ENCODE data around the gene KIF5B. TPM values are rescaled to one million over a fixed set of nuclear protein-coding genes. Genes with fewer than 3 reads are reported as not detected.
A peak's percentile ranks its signal among the peaks of the same experiment; 100 is the strongest.

Gene KIF5B
- total and polyA plus RNA-seq, 9 of the 15 experiments (the other 6 are each of a cell fraction or from before 2014, with no cell fraction given), result 24.4 to 94.4 (median 68.9) TPM

DNA sequence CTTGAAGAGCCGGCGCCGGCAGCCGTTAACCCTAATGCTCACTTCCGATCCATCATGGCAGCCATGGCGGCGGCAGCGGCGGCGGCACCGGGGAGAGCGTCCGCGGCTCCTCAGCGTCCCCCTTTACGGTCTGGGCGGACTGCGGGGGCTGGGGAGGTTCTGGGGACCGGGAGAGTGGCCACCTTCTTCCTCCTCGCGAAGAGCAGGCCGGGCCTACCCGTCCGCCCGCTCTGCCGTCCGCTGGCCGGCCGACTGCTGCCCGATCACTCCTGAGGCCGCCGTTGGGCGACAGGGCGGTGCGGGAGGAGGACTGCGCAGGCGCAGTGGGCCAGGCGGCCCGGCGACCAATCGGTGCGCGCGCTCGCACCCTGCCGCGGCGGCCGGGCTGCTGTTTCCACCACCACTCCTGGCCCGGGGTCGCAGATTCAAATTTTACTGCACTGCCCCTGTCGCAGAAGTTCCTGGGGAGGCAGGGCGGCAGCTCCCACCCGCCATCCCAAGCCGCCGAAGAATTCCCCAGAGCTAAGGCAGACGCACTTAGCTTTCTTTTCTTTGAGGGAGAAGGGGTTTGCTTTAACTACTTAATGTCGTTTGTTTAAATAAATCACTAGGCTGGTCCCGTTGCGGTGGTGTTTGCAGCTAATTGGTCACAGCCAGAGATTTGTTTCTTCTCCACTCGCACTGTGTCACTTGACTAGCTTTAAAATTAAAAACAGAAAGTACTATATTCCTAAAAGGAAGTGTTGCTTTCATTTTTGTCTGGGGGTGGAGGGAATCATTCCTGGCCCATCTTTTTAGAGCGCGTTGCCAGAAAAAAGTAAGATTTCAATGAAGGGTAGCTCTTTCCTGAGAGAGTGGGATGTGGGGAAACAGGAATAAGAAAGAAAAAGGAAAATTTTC lies at the start of gene KIF5B (continued):
- TF ChIP-seq EZH2 (IDR thresholded peaks at IDR 0.05; ENCODE audit: borderline replicate concordance, low read depth, low read length), result no peak
- no peak for TF ChIP-seq ZNF584 (CRISPR knock-in tag; IDR thresholded peaks at IDR 0.05; ENCODE audit: low read depth)
- TF ChIP-seq ZEB2 (IDR thresholded peaks at IDR 0.05), result no peak
- no peak for TF ChIP-seq ZNF398 (CRISPR knock-in tag; IDR thresholded peaks at IDR 0.05)
- TF ChIP-seq NCOA4 (IDR thresholded peaks at IDR 0.05; ENCODE audit: partially characterized antibody), result no peak
- peak; percentile 29; the same call in 1 of the 2 replicates for TF ChIP-seq MYC (IDR thresholded peaks at IDR 0.05; ENCODE audit: low read depth, low read length)
- no peak for TF ChIP-seq MYC (CRISPR knock-in tag; IDR thresholded peaks at IDR 0.05; ENCODE audit: borderline replicate concordance, low read depth)
- TF ChIP-seq FOSL1 (tag; conservative IDR thresholded peaks at IDR 0.05), result no peak
- TF ChIP-seq CBX2 (IDR thresholded peaks at IDR 0.05; ENCODE audit: insufficient read depth, low read length, poor library complexity, severe bottlenecking), result no peak
- peak; percentile 88 for TF ChIP-seq TAF9B (IDR thresholded peaks at IDR 0.05; ENCODE audit: partially characterized antibody)
- peak; percentile 17; the same call in 1 of the 2 replicates for TF ChIP-seq ZNF316 (IDR thresholded peaks at IDR 0.05)
- no peak for TF ChIP-seq EGR1 (conservative IDR thresholded peaks at IDR 0.05)
- TF ChIP-seq ZBTB7A (IDR thresholded peaks at IDR 0.05; ENCODE audit: borderline replicate concordance, control insufficient read depth, low read depth, low read length), result no peak; the same call in 1 of the 2 replicates
- TF ChIP-seq MEIS2 (IDR thresholded peaks at IDR 0.05; ENCODE audit: partially characterized antibody), result peak; percentile 77
- no peak for TF ChIP-seq SETDB1 (IDR thresholded peaks at IDR 0.05; ENCODE audit: low read length)
- TF ChIP-seq MXI1 (IDR thresholded peaks at IDR 0.05; ENCODE audit: low read depth, low read length), result no peak
- TF ChIP-seq SMAD4 (CRISPR knock-in tag; conservative IDR thresholded peaks at IDR 0.05), result peak; percentile 69; the same call in 1 of the 2 replicates
- TF ChIP-seq ZC3H11A (IDR thresholded peaks at IDR 0.05; ENCODE audit: low read depth, low read length), result no peak
- no peak for TF ChIP-seq ZSCAN29 (IDR thresholded peaks at IDR 0.05)
- TF ChIP-seq SP1 (CRISPR knock-in tag; IDR thresholded peaks at IDR 0.05), result no peak
- TF ChIP-seq ZNF707 (CRISPR knock-in tag; conservative IDR thresholded peaks at IDR 0.05), result no peak
- no peak for TF ChIP-seq RFX1 (IDR thresholded peaks at IDR 0.05)
- no peak for TF ChIP-seq TRIM28 (IDR thresholded peaks at IDR 0.05)
- TF ChIP-seq CBX1 (IDR thresholded peaks at IDR 0.05; ENCODE audit: low read depth), result peak; percentile 93
- TF ChIP-seq ZNF586 (CRISPR knock-in tag; conservative IDR thresholded peaks at IDR 0.05), result no peak
- no peak for TF ChIP-seq SIRT6 (IDR thresholded peaks at IDR 0.05; ENCODE audit: low read depth, low read length)
- peak; percentile 95 for TF ChIP-seq POLR2H (tag; IDR thresholded peaks at IDR 0.05; ENCODE audit: low read depth)
- TF ChIP-seq HSF4 (CRISPR knock-in tag; IDR thresholded peaks at IDR 0.05; ENCODE audit: borderline replicate concordance), result no peak
- no peak for TF ChIP-seq ZNF175 (CRISPR knock-in tag; IDR thresholded peaks at IDR 0.05; ENCODE audit: low read depth)
- TF ChIP-seq ZNF41 (CRISPR knock-in tag; conservative IDR thresholded peaks at IDR 0.05), result no peak
- TF ChIP-seq NR3C1 (CRISPR knock-in tag; IDR thresholded peaks at IDR 0.05), result no peak

Measured in K562 (cell line).